Mesenchymal stem cell (in vitro differentiated cells and primary cell): ENCODE data around the gene ARPP21.

ENCODE experiments used
- DNase-seq: peaks from one replicate; pipeline ENCODE4 v3.0.0-alpha.2; 2013
- H2AFZ ChIP-seq: one replicate; pipeline ENCODE4 v1.6.1; 2013; ENCODE audit warnings: low read depth, mild to moderate bottlenecking, control low read depth, inconsistent platforms, low read length, moderate library complexity
- H2AK5ac ChIP-seq: 2 replicates; pipeline ENCODE4 v1.6.1; 2013; ENCODE audit warnings: low read length, moderate library complexity, mild to moderate bottlenecking, inconsistent platforms; ENCODE audit not compliant: severe bottlenecking
- H2BK120ac ChIP-seq: one replicate; pipeline ENCODE4 v1.6.1; 2013; ENCODE audit warnings: low read depth, mild to moderate bottlenecking, inconsistent platforms, low read length, moderate library complexity
- H2BK12ac ChIP-seq, 2 experiments: one replicate each; pipeline ENCODE4 v1.6.1; 2013; ENCODE audit warnings: inconsistent platforms in 2 of 2, low read length in 2 of 2, mild to moderate bottlenecking in 2 of 2, moderate library complexity in 2 of 2, control low read depth in 1 of 2
- H2BK15ac ChIP-seq: one replicate; pipeline ENCODE4 v1.6.1; 2013; ENCODE audit warnings: mild to moderate bottlenecking, low read depth, inconsistent platforms; ENCODE audit not compliant: poor library complexity, severe bottlenecking
- H2BK5ac ChIP-seq: 2 replicates; pipeline ENCODE4 v1.6.1; 2013; ENCODE audit warnings: low read depth, mild to moderate bottlenecking, low read length, control low read depth, inconsistent platforms; ENCODE audit not compliant: poor library complexity, severe bottlenecking
- H3K14ac ChIP-seq, 2 experiments: one replicate each; pipeline ENCODE4 v1.6.1; 2013; ENCODE audit warnings: inconsistent platforms in 2 of 2, low read length in 2 of 2, control low read depth in 1 of 2, mild to moderate bottlenecking in 1 of 2, moderate library complexity in 1 of 2
- H3K18ac ChIP-seq, 2 experiments: one replicate each; pipeline ENCODE4 v1.6.1; 2013; ENCODE audit warnings: inconsistent platforms in 2 of 2, low read length in 2 of 2, control low read depth in 1 of 2, low read depth in 1 of 2, mild to moderate bottlenecking in 1 of 2
- H3K23ac ChIP-seq, 2 experiments: one replicate each; pipeline ENCODE4 v1.6.1; 2013; ENCODE audit warnings: inconsistent platforms in 2 of 2, low read length in 2 of 2, mild to moderate bottlenecking in 2 of 2, moderate library complexity in 2 of 2, control low read depth in 1 of 2
- H3K27ac ChIP-seq: 2 replicates; pipeline ENCODE4 v1.5.1; 2013; ENCODE audit warnings: mild to moderate bottlenecking, moderate library complexity, low read length, control low read depth, inconsistent platforms; ENCODE audit not compliant: poor library complexity, severe bottlenecking
- H3K27me3 ChIP-seq, 2 experiments: 2 replicates each; pipeline versions ENCODE4 v1.6.1 to v1.7.0; 2013; ENCODE audit warnings: low read length in 2 of 2, mild to moderate bottlenecking in 2 of 2, moderate library complexity in 2 of 2, control low read depth in 1 of 2, inconsistent platforms in 1 of 2; ENCODE audit not compliant: control insufficient read depth in 1 of 2, insufficient read depth in 1 of 2
- H3K36me3 ChIP-seq, 2 experiments: 2 replicates each; pipeline versions ENCODE4 v1.6.1 to v1.7.0; 2013; ENCODE audit warnings: low read length in 2 of 2, control low read depth in 1 of 2, inconsistent platforms in 1 of 2, low read depth in 1 of 2, mild to moderate bottlenecking in 1 of 2; ENCODE audit not compliant: insufficient read depth in 2 of 2, control insufficient read depth in 1 of 2
- H3K4ac ChIP-seq, 2 experiments: one replicate each; pipeline ENCODE4 v1.6.1; 2013; ENCODE audit warnings: inconsistent platforms in 2 of 2, low read length in 2 of 2, mild to moderate bottlenecking in 2 of 2, moderate library complexity in 2 of 2, control low read depth in 1 of 2, low read depth in 1 of 2
- H3K4me1 ChIP-seq: 2 replicates; pipeline ENCODE4 v1.6.1; 2013; ENCODE audit warnings: low read depth, low read length, control low read depth; ENCODE audit not compliant: control insufficient read depth, insufficient read depth
- H3K4me2 ChIP-seq: 2 replicates; pipeline ENCODE4 v1.6.1; 2013; ENCODE audit warnings: low read length, mild to moderate bottlenecking, inconsistent platforms; ENCODE audit not compliant: poor library complexity, severe bottlenecking
- H3K4me3 ChIP-seq, 2 experiments: 2 replicates each; pipeline versions ENCODE4 v1.5.1 to v1.7.0; 2013; ENCODE audit warnings: low read length in 2 of 2, mild to moderate bottlenecking in 2 of 2, control low read depth in 1 of 2, low read depth in 1 of 2; ENCODE audit not compliant: insufficient read depth in 1 of 2
- H3K79me1 ChIP-seq: replicated peaks from 2 replicates; pipeline ENCODE4 v1.6.1; 2013; ENCODE audit warnings: mild to moderate bottlenecking, control low read depth, low read length, inconsistent platforms; ENCODE audit not compliant: poor library complexity, severe bottlenecking
- H3K9ac ChIP-seq: 2 replicates; pipeline ENCODE4 v1.7.0; 2013; ENCODE audit warnings: mild to moderate bottlenecking, low read length, moderate library complexity
- H3K9me3 ChIP-seq: 2 replicates; pipeline ENCODE4 v1.7.0; 2013; ENCODE audit warnings: mild to moderate bottlenecking, low read length; ENCODE audit not compliant: control insufficient read depth
- H4K8ac ChIP-seq: one replicate; pipeline ENCODE4 v1.6.1; 2013; ENCODE audit warnings: inconsistent platforms, mild to moderate bottlenecking, low read length, moderate library complexity
- H4K91ac ChIP-seq: one replicate; pipeline ENCODE4 v1.6.1; 2013; ENCODE audit warnings: mild to moderate bottlenecking, low read length, inconsistent platforms
- WGBS: methylation state at CpG from one replicate; pipeline ENCODE4 v1.1.7; 2013; ENCODE audit warnings: mixed read lengths; 5-methylcytosine and 5-hydroxymethylcytosine counted together

Gene ARPP21

DNA sequence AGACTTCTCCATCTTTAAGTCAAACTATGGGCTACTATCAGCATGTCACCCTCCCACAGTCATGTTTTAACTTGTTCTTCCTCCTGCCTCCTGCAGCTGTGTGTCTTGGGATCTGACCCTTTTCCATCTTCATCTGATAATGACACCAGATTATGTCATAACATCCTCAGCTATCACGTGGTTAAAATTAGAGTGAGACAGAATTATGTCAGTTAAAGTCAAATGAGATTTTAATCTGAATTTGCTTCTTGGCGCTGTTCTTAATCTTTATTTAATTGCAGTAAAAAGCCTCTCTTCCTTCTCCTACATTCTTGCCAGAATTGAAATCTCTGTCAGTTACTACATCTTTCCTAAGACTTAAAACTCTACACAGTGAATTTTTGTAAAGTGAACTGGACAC, 107.2 kb downstream of the ARPP21 start:
- Histone ChIP-seq H3K4ac (no peak overlapping the region), H2AK5ac (no peak overlapping the region), H3K4me3 (no peak overlapping the region), H3K4me2 (no peak overlapping the region), H2BK120ac (no peak overlapping the region), H2BK15ac (no peak overlapping the region), H3K23ac (no peak overlapping the region), H3K79me1 (no peaks in the 10 kb centered on the region), H3K27me3 (no peaks in the 10 kb centered on the region), H3K14ac (no peak overlapping the region), H2AFZ (no peak overlapping the region), H4K8ac (no peak overlapping the region), H3K9ac (no peak overlapping the region), H4K91ac (no peak overlapping the region), H3K9me3 (no peaks in the 10 kb centered on the region), H2BK12ac (no peak overlapping the region), H3K4me1 (no peaks in the 10 kb centered on the region), H2BK5ac (no peak overlapping the region), H3K27ac (no peak overlapping the region), H3K18ac (no peak overlapping the region), H3K36me3 (no peaks in the 10 kb centered on the region)
- WGBS = no CpG with 5 or more reads among the region's 2 CpGs
- DNase-seq = no peak

DNA sequence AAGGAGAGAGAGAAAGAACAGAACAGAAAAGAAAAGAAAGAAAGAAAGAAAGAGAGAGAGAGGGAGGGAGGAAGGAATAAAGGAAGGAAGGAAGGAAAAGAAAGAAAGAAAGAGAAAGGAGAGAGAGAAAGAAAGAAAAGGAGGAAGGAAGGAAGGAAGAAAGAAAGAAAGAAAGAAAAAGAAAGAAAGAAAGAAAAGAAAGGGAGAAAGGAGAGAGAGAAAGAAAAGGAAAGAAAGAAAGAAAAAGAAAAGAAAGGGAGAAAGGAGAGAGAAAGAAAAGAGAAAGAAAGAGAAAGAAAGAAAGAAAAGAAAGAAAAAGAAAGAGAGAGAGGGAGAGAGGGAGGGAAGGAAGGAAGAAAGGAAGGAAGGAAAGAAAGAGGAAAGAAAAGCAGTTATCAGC, 108.8 kb downstream of the ARPP21 start:
- Histone ChIP-seq H3K9ac (no peak overlapping the region), H3K79me1 (no peaks in the 10 kb centered on the region), H3K4me2 (no peak overlapping the region), H2BK120ac (no peak overlapping the region), H2AFZ (no peak overlapping the region), H4K8ac (no peak overlapping the region), H3K14ac (no peak overlapping the region), H3K4me1 (no peaks in the 10 kb centered on the region), H2BK12ac (no peak overlapping the region), H2AK5ac (no peak overlapping the region), H2BK15ac (no peak overlapping the region), H3K18ac (no peak overlapping the region), H3K23ac (no peak overlapping the region), H3K27ac (no peak overlapping the region), H2BK5ac (no peak overlapping the region), H3K9me3 (no peaks in the 10 kb centered on the region), H3K4ac (no peak overlapping the region), H3K36me3 (no peaks in the 10 kb centered on the region), H4K91ac (no peak overlapping the region), H3K27me3 (no peaks in the 10 kb centered on the region), H3K4me3 (no peak overlapping the region)
- DNase-seq = no peak

DNA sequence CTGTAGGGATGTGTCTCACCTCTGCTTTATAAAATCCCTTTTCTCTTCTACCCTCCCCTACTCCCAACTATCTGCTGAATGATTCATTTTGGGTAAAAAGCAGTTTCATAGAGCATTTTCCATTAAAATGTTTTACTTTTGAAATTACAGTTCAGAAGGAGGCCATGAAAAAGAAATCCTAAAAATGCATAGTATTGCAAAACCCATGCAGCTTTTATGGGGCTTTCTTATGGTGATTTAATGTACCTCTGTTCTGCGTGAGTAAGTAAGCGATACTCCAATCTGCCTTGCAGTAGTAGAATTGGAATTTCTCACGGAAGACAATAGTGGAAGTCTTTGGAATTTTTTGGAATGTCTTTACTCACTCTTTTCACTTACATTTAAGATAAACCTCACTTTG, 111.9 kb downstream of the ARPP21 start:
- Histone ChIP-seq H3K79me1 (no peaks in the 10 kb centered on the region), H4K8ac (no peak overlapping the region), H3K4me1 (no peaks in the 10 kb centered on the region), H2BK120ac (no peak overlapping the region), H3K4ac (no peak overlapping the region), H3K18ac (no peak overlapping the region), H3K9ac (no peak overlapping the region), H3K27me3 (no peaks in the 10 kb centered on the region), H2BK15ac (no peak overlapping the region), H3K4me3 (no peak overlapping the region), H2AFZ (no peak overlapping the region), H2AK5ac (no peak overlapping the region), H3K36me3 (no peaks in the 10 kb centered on the region), H3K27ac (no peak overlapping the region), H2BK12ac (no peak overlapping the region), H3K4me2 (no peak overlapping the region), H4K91ac (no peak overlapping the region), H2BK5ac (no peak overlapping the region), H3K14ac (no peak overlapping the region), H3K9me3 (no peaks in the 10 kb centered on the region), H3K23ac (no peak overlapping the region)
- DNase-seq = no peak
- 93% methylated on average over 2 of the region's 3 CpGs for WGBS

DNA sequence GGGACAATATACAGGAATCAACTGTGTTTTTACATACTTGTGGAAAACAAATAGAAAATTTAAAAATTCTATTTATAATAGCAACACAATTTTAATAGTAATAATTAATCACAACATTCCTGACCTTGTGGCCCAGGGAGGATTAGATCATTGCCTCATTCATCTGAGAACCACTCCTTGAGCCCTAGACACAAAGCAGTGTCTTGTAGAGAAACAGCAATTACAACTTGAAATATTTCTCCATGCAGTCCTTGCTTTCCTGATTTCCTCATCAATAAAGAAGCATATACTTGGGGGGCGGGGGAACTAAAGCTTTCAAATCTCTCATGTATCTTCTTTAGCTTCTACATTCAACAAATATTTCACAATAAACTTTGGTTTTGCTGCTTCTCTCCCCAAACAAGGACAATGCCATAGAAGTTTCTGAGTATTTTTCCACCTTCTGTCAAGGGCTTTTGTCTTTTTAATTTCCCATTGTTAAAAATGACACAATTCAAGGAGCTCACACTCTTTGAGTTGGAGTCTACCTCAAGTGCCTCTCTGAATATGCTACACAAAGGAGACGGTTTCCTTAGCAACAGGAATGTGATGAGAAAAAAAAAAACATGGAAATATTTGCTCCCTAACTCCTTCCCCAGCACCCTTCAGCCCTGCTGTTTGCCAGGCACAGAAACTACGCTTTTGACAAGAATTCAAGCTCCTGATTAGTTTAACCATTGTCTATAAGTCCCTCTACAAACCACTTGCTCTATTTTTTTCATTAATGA, 118.8 kb downstream of the ARPP21 start:
- Histone ChIP-seq H2BK120ac (no peak overlapping the region), H3K4ac (no peak overlapping the region), H3K23ac (no peak overlapping the region), H3K27me3 (no peaks in the 10 kb centered on the region), H3K9me3 (no peaks in the 10 kb centered on the region), H3K4me1 (no peaks in the 10 kb centered on the region), H2AFZ (no peak overlapping the region), H4K8ac (no peak overlapping the region), H4K91ac (no peak overlapping the region), H3K14ac (no peak overlapping the region), H2BK15ac (no peak overlapping the region), H2AK5ac (no peak overlapping the region), H2BK12ac (no peak overlapping the region), H3K27ac (no peak overlapping the region), H3K36me3 (no peaks in the 10 kb centered on the region), H3K4me2 (no peak overlapping the region), H3K9ac (no peak overlapping the region), H3K79me1 (no peaks in the 10 kb centered on the region), H2BK5ac (no peak overlapping the region), H3K4me3 (no peak overlapping the region), H3K18ac (no peak overlapping the region)
- DNase-seq = no peak
- 66% methylated on average over 3 of the region's 3 CpGs for WGBS
